NCI-H2171 (cell line): ENCODE data around the gene TPCN2.

Experiments
- DNase-seq: peaks from one replicate; lab custom pipeline; 2025; lab: John Stamatoyannopoulos, UW

TPCN2 gene

DNA sequence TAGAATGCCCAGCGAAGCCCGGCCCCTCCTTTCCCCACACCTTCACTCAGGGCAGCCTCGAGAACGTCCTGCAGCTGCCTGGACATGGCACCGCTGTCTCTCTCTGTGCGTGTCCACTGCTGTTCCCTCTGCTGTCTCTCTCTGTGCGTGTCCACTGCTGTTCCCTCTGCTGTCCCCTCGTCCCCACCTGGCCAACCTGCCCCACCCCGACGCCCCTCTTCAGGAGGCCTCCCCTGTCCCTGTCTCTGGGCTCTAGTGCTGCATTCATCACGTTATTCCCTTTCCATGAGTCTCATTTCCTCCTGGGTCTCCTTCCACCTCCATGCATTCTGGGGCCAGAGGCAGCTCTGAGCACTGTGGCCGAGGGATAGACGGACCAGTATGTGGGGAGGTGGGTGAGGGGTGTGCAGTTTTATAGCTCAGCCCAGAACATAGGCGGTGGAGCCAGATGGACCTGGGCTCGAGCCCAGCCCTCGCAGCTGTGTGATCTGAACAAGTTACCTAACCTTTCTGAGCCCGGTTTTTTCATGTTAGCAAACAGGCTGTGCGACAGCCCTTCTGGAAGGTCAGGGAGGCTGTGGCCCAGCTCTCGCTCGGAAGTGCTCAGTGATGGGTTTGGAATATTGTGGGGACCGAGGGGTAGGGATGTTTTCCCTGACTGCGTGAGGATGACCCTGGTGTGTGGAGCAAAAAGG is 65.1 kb downstream of the TPCN2 start:
- no peak for DNase-seq

DNA sequence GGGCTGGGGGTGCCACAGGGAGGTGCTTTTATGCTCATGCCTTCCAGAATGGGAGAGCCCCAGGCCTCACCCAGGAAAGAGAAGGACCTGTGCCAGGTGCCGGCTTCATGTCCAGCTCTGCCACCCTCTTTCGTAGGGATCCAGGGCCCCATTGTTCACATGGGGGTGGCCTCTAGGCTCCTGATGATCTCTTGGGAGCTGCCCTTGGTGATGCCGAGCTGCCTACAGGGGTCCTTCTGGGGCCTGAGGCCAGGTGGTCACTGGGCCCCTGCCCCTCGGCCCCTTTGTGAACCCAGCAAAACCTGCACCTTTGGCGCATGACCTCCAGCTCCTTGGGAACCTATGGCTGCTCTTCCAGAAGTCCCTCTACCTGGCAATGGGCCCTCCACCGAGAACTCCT is 65.6 kb downstream of the TPCN2 start:
- no peak for DNase-seq

DNA sequence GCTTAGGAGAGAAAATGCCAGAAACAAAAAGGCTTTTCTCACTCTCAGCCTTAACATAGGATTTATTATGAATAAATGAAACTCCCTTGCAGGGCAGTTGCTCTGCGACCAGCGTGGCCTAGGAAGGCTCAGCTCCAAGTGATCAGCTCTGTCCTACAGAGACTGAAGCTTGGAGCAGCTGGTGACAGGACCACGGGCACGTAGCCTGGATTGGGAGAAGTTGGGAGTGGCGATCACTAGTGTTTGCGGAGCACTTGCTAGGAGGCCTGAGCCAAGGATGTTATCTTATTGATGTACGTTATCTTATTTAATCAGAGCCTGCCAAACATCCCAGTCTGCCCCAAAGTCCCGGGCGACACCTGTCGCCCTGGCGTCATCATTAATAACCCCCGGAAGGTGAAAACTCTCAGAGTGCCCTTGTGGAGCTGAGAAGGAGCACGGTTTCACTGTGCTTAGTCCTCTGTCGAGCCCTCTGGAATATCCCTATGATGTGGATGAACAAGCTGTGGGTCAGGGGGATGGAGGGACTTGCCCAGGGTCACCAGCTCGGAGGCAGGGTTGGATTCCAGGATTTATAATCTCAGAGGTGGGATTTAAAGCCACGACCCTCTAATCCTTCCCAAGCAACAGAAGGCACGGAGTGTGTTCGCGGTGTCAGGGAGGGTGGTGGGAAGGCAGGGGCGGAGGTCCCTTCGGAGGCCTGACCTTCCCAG is 66.2 kb downstream of the TPCN2 start:
- no peak for DNase-seq

DNA sequence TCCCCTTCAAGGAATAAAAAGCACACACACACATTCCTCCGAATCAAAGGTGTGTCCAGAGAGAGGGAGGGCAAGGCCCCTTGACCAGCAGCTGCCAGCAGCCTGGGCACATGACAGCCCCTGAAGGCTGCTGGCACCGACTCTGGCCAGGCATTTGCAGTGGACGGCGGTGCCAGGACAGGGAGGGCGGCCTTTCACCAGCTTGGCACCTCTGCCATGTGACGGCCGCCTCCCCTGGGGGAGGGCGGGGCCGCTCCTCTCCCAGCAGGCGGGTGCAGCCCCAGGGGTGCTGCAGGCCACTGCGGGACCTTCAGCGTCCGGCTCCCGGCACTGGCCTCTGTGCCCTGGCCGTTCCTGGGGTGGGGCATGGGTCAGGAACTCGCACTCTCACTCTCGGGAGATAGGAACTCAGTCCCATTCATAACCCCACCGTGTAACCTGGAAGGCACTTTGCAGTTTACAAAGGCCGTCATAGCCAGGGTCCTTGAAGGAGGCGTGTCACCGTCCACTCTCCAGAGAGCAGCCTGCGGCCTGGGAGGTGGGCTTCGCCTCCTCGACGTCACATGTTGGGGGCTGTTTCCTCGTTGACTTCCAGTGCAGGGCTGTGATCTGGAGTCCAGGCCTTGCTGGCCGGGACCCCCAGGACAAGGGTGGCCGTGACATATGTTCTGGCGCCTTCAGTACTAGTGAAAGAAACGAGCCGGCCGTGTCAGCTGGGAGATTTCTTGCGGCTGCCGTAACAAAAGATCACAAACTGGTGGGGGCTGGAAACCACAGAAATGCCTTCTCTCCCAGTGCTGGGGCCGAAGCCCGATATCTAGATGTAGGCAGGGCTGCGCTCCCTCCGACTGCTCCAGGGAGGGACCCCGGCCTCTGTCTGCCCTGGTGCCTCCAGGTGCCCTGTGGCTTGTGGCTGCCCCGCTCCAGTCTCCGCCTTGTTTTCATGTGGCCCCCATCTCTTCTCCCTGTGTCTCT is 67.1 kb downstream of the TPCN2 start:
- DNase-seq = no peak

DNA sequence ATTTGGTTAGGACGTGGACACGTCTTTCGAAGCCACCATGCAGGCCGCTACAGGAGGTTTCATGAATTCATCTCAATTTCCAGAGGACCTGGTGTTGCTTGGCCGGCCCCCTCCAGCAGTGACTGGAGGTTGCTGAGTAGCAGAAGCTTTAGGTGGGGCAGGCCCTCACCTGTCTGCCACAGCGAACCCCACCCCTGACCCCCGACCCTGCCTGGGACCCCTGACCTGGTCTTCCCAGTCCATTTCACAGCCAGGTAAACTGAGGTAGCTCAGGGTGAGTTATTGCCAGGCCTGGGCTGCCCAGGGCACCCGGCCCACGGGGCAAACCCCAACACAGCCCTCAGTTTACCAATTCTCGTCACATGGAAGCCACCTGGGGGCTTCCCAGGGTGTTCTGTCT is 67.9 kb downstream of the TPCN2 start:
- DNase-seq = no peak

DNA sequence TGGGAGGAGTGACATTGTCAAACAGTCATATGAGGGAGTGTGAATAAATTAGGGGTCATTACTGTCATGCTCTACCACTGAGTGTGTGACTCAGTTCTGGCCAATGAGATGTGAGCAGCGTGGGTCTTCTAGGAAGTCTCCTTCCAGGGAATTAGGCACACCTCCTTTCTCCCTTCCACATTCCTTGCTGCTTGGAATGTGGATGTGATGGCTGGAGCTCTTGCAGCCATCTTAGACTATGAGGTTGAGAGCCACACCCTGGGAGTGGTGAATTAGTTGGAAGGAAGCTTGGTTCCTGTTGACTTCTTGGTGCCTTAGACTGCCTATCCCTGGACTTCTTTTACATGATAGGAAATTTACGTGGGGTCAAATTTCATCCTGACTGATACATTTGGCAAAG is 70.5 kb downstream of the TPCN2 start:
- DNase-seq = no peak

DNA sequence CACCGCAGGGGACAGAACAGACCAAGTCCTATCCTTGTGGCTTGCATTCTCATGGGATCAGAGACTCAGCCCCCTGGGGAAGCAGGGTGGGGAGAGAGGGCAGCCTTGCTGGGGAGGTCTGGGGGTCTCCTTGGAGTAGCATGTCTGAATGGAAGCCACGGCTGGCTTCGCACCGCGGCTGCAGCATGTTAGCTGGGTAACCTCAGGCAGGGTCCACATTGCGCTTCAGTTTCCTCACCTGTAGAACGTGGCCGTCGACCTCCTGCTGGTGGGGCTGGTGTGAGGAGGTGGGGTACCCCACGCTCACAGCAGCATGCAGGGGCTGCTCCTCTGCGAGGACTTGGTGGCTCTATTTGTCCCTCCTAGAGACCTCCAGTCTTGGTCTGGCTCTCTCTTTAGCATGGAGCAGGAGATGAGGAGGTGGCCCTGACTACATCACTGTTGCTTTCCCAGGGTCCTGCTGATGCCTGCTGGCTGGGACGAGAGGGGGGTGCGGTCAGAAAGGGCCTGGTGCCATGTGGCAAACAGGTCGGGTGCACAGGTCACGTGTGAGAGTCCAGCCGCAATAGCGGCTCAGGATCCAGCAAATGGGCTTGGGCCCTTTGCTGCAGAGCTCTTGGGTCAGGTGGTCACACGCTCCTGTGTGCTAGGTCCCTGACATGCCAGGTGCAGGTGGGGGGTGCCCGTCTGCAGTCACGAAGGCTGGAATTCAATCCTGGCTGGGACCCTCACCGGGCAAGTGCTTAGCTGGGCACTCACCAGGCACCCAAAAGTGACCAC is 71.6 kb downstream of the TPCN2 start:
- DNase-seq = no peak

DNA sequence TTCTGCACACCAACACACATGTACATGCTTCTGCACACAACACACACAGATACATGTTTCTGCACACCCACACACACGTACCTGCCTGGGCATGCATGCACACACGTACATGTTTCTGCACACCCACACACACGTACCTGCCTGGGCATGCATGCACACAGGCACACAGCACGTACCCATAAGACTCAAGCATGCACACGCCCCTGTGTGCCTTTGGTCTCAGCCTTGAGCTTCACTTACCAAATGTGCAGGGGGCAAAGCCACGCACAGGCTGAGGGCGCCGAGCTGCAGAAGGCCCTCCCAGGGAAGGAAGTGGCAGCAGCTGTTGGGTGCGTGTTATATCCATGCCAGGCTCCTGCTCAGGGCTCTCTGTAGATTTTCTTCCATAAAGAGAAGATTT is 72.3 kb downstream of the TPCN2 start:
- DNase-seq = no peak

DNA sequence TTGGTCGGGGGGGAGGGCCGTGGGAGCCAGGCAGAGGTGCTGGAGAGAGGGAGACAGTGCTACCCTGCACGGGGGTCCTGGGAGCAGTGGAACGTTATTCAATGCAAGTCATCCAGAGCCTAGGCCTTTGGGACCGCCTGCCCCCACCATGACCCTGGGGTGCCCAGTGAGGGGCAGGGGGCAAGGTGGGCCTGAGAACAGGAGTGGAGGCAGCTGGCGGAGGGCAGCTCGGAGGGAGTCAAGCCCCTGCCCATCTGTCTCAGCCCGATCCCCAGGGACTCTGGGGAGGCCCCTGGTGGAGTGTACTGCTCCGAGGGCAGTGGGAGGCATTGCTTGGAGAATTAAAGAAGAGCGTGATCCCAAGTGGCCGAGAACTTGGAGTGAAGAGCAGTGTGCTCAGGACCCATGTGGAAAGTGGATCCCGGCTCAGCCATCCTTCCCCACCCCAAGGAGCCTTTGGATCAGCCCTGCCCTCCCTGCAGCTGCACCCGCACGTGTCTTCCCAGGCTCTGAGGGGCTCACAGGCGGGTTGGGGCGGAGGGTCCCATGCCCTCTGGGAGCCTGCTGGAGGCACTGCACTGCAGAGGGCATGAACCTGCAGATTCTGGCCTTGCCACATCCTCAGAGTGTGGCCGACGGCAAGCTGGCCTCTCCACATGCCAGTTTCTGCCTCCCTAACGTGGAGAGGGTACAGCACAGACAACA is 73.0 kb downstream of the TPCN2 start:
- DNase-seq = no peak

DNA sequence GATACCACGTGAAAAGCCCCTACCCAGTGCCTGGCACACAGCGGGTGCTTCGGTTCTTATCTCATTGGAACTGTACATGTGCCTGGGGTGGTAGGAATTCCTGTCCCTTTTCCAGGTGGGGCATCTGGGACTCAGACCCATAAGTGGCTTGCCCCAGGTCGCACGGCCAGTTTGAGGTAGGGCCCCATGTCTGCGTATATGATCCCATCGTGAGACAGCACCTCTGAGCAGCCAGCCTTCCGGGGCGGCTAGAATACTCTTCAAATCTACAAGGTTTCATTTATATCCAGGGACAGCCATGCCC is 73.5 kb downstream of the TPCN2 start:
- DNase-seq = no peak

DNA sequence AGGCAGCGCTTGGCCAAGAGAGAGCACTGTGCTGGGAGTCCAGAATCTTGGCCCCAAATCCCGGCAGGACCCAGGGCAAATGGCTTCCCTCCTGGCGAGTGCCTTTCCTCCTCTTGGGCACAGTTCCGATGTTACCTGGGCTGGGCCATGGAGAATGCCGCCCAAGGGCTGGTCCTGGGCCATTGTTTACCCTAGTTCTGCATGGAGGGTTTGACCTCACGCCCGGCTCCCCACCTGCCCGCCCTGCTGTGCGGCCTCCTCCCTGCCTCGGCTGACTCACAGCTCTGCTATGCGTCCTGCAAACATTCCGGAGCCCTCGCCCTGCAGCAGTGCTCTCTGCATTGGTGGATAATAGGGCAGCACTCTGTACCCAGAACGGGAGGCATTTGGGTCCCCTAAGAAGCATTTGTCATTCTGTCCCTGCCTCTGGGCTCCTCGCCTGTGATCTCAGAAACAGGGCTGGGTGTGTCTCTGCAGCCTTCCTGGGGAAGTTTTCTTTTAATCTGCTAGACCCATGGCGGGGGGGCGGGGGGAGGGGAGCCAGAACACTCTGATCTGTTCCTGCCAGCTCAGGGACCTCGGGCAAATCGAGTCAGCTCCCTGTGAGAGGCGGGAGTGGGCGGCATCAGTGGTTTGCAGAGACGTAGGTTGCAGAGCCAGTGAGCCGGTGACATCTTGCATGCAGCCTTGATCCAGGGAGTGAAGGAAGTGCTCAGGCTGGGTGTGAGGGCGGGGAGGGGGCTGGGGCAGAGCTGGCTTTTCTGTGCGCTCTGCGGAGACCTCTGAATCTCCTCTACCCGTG is 74.1 kb downstream of the TPCN2 start:
- no peak for DNase-seq

DNA sequence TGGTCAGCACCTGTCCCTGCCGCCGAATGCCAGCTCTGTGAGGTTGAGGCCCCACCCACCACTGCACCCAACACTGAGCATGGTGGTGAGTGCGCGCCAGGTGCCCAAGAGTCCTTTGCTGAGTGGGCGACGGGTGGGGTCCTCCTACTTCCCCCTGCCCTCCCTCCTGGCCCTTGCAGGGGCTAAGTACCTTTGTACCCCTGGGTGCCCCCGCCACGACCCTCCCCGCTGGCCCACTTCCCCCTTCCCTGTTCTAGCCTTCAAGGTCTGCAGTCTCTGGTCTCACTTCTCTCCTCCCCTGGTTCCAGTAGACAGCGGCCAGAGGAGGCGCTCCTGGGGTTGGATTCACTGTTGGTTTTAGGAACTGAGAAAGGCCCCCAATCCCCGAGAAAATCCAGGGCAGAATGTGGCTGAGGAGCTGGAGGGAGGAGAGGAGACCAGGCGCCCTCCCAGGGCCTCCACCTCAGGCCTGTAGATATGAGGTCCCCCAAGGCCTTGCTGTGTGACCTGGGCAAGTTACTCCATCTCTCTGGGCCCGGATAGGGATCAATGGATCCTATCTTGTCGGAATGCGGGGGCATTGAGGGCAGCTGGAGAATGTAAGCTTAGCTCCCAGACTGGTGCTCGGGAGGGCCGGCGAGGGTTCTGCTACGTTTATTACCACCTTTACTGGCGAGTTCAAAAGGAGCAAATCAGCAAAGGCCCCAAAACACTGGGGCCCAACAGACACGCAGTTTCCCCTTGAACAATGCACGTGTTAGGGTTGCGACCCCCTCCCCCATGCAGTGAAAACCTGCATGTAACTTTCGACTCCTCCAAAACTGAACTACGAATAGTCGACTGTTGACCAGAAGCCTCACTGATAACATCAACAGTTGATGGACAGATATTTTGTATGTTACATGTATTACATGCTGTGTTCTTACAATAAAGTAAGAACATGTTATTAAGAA is 75.1 kb downstream of the TPCN2 start:
- no peak for DNase-seq

DNA sequence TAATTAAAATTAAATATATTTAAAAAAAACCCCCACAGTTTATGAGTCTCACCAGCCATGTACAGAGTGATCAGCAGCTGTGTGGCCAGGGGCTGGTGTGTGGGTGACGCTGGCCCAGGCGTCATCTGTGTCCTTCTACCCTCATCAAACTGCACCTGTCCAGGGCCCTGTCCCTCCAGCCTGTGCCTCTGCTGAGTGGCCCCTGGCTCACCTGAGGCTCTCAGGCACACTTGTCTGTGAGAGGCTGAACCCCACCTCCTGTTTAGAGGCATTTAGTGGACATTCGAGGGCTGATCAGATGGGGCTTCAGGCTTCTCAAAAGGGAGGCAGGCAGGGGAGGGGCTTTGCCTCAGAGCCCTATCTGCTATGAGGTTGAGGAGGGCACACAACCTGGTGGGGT is 77.1 kb downstream of the TPCN2 start:
- DNase-seq = no peak

DNA sequence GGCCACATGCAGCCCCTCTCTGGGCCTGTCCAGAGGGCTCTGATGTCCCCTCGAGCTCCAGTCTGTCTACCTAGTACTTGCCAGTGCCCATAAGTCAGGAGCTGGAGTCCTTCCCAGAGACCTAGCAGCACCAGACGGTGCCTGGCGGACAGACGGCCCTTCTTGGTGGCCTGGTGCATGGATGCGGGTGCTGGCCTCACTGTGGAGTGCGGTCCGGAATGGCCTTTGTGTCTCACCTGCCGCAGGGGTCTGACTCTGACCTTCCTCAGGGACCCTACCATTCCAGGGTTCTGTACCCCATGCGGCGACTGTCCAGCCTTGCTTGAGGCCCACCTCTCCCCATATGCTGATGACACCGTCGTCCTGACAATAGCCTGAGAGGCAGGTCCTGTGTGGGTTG is 77.6 kb downstream of the TPCN2 start:
- no peak for DNase-seq

DNA sequence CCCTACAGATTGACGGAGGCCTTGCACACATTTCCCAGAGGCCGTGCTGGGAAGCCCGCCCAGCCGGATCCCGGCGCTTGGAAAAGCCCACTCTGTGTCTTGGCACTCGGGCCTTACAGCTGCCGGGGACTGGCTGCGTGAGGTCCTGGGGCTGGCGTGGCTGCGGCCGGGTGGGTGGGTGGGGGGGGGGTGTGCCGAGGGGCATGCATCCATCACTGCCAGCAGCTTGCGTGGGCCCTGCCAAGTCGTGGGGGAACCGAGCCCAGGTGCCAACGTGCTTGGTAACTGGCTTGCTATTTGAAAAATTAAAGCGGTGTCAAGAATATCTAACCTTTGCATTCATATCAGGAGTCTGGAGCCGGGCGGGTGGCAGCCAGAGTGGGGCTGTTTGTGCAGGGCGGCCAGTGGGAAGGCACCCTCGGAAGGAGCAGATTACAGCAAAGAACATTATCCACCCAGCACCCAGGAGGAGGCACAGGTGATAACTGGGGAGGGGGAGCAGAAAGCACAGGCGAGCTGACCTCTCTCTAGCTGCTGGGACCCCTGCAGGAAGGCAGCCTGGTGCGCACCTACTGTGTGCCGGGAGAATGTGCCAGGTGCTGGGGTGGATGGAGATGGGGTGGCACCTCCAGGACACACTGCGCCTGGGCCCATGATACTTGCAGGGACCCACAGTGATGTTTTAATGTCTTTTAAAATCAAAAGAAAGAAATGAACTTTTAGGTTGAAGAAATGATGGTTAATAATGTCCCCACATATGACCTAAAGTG is 78.5 kb downstream of the TPCN2 start:
- DNase-seq = no peak

DNA sequence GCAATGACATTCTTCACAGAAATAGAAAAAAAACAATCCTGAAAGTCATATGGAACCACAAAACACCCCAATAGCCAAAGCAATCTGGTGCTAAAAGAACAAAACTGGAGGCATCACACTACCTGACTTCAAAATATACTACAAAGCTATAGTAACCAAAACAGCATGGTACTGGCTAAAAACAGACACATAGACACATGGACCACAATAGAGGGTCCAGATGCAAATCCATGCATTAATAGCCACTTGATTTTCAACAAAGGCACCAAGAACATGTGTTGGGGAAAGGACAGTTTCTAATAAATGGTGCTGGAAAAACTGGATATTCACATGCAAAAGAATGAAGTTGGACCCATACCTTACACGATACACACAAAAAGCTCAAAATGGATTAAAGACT is 79.2 kb downstream of the TPCN2 start:
- no peak for DNase-seq

DNA sequence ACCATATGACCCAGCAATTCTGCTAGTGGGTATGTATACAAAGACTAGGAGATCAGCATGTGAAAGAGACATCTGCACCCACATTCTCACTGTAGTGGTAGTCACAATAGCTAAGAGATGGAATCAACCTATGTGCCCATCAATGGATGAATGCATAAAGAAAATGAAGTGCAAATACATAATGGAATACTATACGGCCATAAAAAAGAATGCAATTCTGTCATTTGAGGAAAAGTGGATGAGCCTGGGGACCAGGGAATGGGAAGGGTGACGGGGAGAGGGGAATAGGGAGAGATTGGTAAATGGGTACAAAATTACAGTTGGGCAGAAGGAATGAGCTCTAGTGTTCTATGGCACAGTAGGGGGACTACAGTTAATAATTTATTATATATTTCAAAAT is 80.3 kb downstream of the TPCN2 start:
- no peak for DNase-seq

DNA sequence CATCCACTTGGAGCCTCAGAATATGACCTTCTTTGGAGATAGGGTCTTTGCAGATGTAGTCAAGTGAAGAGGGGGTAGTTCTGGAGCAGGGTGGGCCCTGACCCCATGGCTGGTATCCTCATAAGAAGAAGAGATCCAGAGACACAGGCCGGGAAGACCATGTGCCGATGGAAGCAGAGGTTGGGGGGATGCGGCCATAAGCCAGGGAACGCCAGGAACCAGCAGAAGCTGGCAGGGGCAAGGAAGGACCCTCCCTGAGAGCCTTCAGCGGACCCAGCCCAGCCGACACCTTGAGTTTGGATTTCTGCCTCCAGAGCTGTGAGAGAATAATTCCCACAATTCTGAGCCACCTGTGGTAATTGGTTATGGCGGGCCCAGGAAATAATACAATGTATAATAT is 80.9 kb downstream of the TPCN2 start:
- no peak for DNase-seq

DNA sequence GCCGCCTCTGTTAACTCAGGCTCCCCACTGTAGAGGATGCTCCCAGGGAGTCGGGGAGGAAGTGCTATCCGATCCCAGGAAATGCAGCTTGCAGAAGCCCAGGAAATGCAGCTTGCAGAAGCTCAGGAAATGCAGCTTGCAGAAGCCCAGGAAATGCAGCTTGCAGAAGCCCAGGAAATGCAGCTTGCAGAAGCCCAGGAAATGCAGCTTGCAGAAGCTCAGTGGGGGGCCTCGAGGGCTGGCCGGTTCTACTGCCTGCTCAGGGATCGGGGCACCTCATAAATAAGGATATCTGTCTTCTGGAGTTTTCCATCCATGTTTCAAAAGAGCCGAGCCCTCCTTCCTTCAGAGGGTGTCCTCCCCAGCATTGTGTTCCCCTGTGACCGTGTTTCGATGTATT is 81.9 kb downstream of the TPCN2 start:
- no peak for DNase-seq
